Stimulated activated CD8-positive, alpha-beta memory T cell treated with anti-CD3 and anti-CD28 coated beads, Interleukin-2, amount 100 ng/mL, for 48 hours (primary cell): ENCODE measurements around the gene PTDSS2.
A peak's percentile ranks its signal among the peaks of the same experiment; 100 is the strongest.

Experiments
- DNase-seq, 2 donors: peaks; one replicate each; pipeline ENCODE4 v3.0.0-alpha.2; 2020; ENCODE audit warnings: low read depth in 2 of 2

PTDSS2 gene

GRCh38 chr11:530960-531831, 81.1 kb downstream of the PTDSS2 start:
- no peak for DNase-seq

GRCh38 chr11:531919-532526, 81.9 kb downstream of the PTDSS2 start:
- DNase-seq, result no peak

- DNase-seq, result no peak
Observed at GRCh38 chr11:532527-532985, 82.5 kb downstream of the PTDSS2 start.

- no peak for DNase-seq
Observed at GRCh38 chr11:532986-533585, 83.0 kb downstream of the PTDSS2 start.

GRCh38 chr11:533586-534395, 83.7 kb downstream of the PTDSS2 start:
- DNase-seq, result no peak

GRCh38 chr11:534396-535209, 84.5 kb downstream of the PTDSS2 start:
- no peak for DNase-seq

- DNase-seq, result no peak
Observed at GRCh38 chr11:535210-535518, 85.1 kb downstream of the PTDSS2 start.

- DNase-seq, result peak; percentile 93 to 97
Observed at GRCh38 chr11:535519-536454, 85.7 kb downstream of the PTDSS2 start, which contains the start of gene HRAS. TSS of gene HRAS (minus strand) at chr11:535576.

- DNase-seq, result peak; percentile 88 to 89
Observed at GRCh38 chr11:536841-537621, 87.0 kb downstream of the PTDSS2 start, which contains the start of gene LRRC56. TSS of gene LRRC56 (plus strand) at chr11:537527. CDS start at chr11:540685, 3,158 bp downstream.

- no peak for DNase-seq
Observed at GRCh38 chr11:537622-538430, 87.7 kb downstream of the PTDSS2 start.

- no peak for DNase-seq
Observed at GRCh38 chr11:538431-539051, 88.5 kb downstream of the PTDSS2 start.

GRCh38 chr11:539971-540481, 89.9 kb downstream of the PTDSS2 start:
- DNase-seq, result no peak
